Central memory CD4-positive, alpha-beta T cell (primary cell): ENCODE results near the gene FAM81A.
"Not testable (repeated sequence)": the region's sequence is repeated elsewhere in the genome, so short reads cannot be mapped to it uniquely, and the experiment has no call there.

ENCODE experiments used
- DNase-seq: peaks from one replicate; pipeline ENCODE4 v3.0.0; 2022
- total RNA-seq, 3 experiments: gene quantifications; one replicate each; lab custom pipeline; 2026; lab: John Stamatoyannopoulos, UW

FAM81A gene
- total RNA-seq, result 0 to 0.07 (median 0) reads per million in 3 experiments

GRCh38 chr15:59437817-59438624 lies at the start of gene FAM81A:
Gene FAM81A (plus strand): TSS chr15:59438186. CDS start chr15:59458627, 20,441 bp downstream.
- DNase-seq, result peak; percentile 9

GRCh38 chr15:59388670-59389069 lies 49.3 kb upstream of the FAM81A start:
- no peak for DNase-seq

- no peak for DNase-seq
Measured at GRCh38 chr15:59392299-59392698, 45.7 kb upstream of the FAM81A start.

- DNase-seq, result no peak
Measured at GRCh38 chr15:59394166-59394661, 43.8 kb upstream of the FAM81A start.

- no peak for DNase-seq
Measured at GRCh38 chr15:59396211-59396610, 41.8 kb upstream of the FAM81A start.

GRCh38 chr15:59396679-59397078 lies 41.3 kb upstream of the FAM81A start:
- no peak for DNase-seq

- no peak for DNase-seq
Measured at GRCh38 chr15:59398220-59398619, 39.8 kb upstream of the FAM81A start.

- no peak for DNase-seq
Measured at GRCh38 chr15:59399465-59400102, 38.4 kb upstream of the FAM81A start.

- no peak for DNase-seq
Measured at GRCh38 chr15:59400103-59400813, 37.7 kb upstream of the FAM81A start.

- not testable (repeated sequence) for DNase-seq
Measured at GRCh38 chr15:59401051-59401823, 36.7 kb upstream of the FAM81A start.

- DNase-seq, result no peak
Measured at GRCh38 chr15:59401824-59402569, 36.0 kb upstream of the FAM81A start.

GRCh38 chr15:59405079-59405478 lies 32.9 kb upstream of the FAM81A start:
- DNase-seq, result no peak

- DNase-seq, result no peak
Measured at GRCh38 chr15:59406446-59406845, 31.5 kb upstream of the FAM81A start.

GRCh38 chr15:59407946-59408345 lies 30.0 kb upstream of the FAM81A start:
- no peak for DNase-seq

GRCh38 chr15:59410391-59410896 lies 27.5 kb upstream of the FAM81A start:
- no peak for DNase-seq

- DNase-seq, result no peak
Measured at GRCh38 chr15:59413577-59413976, 24.4 kb upstream of the FAM81A start.

- no peak for DNase-seq
Measured at GRCh38 chr15:59416816-59417215, 21.2 kb upstream of the FAM81A start.

- no peak for DNase-seq
Measured at GRCh38 chr15:59419170-59419569, 18.8 kb upstream of the FAM81A start.

GRCh38 chr15:59420108-59420507 lies 17.9 kb upstream of the FAM81A start:
- DNase-seq, result no peak

- no peak for DNase-seq
Measured at GRCh38 chr15:59420986-59421618, 16.9 kb upstream of the FAM81A start.

GRCh38 chr15:59424616-59425015 lies 13.4 kb upstream of the FAM81A start:
- DNase-seq, result no peak
